HG03565 (cell line): ENCODE data around the gene ACR.

Source experiments
- ATAC-seq: cut with Tn5 transposase; IDR thresholded peaks from one replicate; pipeline ENCODE4 v1.9.1; 2021; ENCODE audit warnings: mild to moderate bottlenecking, moderate library complexity; ENCODE audit not compliant: unreplicated experiment

Gene ACR

DNA sequence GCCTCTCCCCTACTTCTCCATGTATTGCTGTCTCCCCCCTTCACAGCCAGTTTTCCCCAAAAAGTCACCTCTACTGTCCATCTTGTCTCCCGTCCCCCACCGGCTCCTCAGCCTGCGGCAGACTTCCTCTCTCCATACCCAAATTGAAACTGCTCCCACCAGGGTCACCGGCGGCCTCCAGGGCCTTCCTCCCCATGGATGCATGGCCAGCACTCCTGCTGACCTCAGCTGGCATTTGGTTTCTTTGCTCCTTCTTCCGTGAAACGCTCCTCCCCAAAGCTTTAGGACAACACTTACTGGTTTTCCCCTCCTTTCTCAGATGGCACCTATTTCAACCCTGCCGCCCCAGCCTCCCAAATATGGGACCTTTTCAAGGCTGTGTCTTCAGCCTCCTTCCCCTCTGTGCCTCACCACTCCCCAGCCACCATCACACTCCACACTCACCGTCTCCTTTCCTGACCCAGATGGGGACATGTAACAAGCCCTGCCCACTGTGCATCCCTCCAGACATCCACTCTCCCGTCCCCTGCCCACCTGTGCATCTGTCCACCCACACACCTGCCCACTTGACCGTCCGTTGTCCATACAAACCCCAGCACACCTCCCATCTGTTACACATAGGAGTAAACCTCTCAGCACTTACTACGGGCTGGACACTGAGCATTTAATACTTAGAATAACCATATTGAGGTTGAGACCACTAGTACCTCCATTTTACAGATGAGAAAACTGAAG lies 21.5 kb upstream of the ACR start:
- ATAC-seq, result no peak

GRCh38 chr22:50717709-50718351 lies 20.2 kb upstream of the ACR start:
- no peak for ATAC-seq

DNA sequence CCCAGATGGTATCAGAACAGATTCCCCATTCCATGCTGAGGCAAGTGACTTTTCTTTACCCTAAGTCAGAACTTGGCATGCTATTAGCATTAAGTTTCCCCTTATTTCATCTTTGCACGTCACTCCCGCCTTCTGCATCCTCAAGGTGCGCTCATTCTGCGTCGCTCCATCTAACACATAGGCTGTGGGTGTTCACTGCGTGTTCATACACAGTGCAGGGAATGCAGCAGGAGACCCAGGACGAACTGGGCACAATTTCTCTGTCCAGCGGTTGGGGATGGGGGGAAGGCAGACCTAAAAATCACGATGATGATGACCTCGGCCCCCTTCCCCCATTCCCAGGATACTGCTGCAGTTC lies 19.7 kb upstream of the ACR start:
- no peak for ATAC-seq

DNA sequence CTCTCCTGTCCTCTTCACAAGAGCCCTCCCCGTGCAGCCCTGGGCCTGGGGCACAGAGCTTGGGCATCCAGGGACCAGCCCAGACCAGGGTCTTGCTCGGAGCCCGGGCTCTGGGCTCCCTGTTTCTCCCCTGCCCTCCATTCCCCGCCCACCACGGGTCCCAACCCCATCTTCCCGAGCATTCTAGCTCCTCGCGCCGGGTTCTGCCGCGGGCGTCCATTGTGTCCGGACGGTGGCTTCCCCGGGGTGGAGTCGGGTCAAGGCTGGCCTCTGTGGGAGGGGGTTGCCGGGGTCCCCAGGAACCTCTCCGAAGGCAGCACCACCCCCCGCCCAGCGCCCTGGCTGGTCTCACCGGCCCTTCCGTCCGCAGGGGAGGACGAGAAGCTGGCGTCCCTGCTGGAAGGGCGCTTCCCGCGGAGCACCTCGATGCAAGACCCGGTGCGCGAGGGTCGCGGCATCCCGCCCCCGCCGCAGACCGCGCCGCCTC lies 18.1 kb upstream of the ACR start:
- no peak for ATAC-seq

DNA sequence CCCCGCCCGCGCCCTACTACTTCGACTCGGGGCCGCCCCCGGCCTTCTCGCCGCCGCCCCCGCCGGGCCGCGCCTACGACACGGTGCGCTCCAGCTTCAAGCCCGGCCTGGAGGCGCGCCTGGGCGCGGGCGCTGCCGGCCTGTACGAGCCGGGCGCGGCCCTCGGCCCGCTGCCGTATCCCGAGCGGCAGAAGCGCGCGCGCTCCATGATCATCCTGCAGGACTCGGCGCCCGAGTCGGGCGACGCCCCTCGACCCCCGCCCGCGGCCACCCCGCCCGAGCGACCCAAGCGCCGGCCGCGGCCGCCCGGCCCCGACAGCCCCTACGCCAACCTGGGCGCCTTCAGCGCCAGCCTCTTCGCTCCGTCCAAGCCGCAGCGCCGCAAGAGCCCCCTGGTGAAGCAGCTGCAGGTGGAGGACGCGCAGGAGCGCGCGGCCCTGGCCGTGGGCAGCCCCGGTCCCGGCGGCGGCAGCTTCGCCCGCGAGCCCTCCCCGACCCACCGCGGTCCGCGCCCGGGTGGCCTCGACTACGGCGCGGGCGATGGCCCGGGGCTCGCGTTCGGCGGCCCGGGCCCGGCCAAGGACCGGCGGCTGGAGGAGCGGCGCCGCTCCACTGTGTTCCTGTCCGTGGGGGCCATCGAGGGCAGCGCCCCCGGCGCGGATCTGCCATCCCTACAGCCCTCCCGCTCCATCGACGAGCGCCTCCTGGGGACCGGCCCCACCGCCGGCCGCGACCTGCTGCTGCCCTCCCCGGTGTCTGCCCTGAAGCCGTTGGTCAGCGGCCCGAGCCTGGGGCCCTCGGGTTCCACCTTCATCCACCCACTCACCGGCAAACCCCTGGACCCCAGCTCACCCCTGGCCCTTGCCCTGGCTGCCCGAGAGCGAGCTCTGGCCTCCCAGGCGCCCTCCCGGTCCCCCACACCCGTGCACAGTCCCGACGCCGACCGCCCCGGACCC lies 17.4 kb upstream of the ACR start:
- no peak for ATAC-seq

DNA sequence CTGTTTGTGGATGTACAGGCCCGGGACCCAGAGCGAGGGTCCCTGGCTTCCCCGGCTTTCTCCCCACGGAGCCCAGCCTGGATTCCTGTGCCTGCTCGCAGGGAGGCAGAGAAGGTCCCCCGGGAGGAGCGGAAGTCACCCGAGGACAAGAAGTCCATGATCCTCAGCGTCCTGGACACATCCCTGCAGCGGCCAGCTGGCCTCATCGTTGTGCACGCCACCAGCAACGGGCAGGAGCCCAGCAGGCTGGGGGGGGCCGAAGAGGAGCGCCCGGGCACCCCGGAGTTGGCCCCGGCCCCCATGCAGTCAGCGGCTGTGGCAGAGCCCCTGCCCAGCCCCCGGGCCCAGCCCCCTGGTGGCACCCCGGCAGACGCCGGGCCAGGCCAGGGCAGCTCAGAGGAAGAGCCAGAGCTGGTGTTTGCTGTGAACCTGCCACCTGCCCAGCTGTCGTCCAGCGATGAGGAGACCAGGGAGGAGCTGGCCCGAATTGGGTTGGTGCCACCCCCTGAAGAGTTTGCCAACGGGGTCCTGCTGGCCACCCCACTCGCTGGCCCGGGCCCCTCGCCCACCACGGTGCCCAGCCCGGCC lies 16.7 kb upstream of the ACR start:
- no peak for ATAC-seq

- ATAC-seq, result no peak
These were observed 15.8 kb upstream of the ACR start for GRCh38 chr22:50722048-50722701.

DNA sequence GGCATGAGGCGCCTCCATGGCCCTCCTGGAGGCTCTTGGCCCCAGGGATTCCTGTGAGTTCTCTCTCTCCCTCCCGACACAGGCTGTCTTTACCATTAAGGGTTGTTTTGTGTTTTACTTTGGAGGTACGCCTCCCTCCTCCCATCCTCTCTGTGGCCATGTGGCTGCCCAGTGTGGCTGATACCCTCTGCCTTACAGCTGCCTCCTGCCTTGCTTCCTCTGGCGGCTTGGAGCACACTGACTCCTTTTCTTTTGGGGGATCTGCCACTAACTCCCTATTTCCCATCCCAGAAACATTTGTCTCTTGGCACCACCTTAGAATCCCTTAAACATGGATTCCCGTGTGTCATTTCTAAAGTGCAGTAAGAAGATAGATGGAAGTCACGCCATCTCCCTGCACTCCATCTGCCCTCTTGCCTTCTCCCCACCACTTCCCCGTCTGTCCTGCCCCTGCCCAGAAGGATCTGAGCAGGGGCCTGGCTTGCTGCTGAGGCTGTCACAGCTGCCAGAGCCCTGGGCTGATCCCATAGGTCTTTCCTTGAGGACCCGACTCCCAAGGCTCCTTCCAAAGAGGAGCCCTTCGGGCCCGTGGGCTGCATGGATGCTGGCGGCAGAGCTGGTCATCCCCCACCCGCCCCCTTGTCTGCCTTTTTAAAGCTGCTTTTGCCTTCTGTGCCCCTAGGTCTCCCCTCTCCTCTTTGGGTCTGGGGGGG lies 15.1 kb upstream of the ACR start:
- ATAC-seq, result no peak

DNA sequence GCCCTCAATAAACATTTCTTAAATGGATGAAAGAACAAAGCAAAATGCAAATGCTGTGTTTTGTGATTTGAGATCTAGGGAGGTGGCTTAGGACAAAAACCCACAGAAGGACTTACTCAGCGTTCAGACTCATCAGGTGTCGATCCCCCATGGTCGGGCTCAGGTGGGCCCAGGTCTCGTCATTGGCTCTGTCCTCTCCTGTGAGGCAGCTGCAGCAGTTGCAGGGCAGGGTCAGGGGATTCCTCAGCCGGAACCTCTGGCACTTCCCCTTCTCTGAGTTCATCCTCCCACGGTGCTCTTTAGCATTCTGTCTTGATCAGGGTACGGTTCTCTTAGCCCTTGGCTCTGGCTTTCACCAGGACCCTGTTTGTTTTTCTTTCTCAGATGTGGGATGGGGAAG lies 14.0 kb upstream of the ACR start:
- no peak for ATAC-seq

GRCh38 chr22:50724616-50725015 lies 13.4 kb upstream of the ACR start:
- no peak for ATAC-seq

DNA sequence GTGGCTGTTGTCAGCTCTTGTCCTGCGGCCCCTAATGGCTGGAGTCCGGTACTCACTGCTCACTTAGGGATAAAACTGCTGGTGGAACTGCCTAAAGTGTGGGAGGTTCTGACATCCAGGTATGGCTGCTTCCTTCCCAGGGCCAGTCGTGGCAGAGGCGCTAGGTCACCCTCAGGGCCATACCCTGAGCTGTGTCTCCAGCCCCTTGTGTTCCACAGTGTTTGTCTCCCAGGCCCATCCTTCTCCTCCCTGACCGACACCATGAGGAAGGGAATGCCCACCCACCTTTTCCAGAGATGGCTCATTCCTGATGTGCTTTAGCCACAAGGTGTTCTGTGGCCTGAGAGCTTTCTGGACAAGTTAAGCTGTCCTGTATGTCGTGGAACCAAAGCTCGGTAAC lies 12.4 kb upstream of the ACR start:
- ATAC-seq, result no peak

DNA sequence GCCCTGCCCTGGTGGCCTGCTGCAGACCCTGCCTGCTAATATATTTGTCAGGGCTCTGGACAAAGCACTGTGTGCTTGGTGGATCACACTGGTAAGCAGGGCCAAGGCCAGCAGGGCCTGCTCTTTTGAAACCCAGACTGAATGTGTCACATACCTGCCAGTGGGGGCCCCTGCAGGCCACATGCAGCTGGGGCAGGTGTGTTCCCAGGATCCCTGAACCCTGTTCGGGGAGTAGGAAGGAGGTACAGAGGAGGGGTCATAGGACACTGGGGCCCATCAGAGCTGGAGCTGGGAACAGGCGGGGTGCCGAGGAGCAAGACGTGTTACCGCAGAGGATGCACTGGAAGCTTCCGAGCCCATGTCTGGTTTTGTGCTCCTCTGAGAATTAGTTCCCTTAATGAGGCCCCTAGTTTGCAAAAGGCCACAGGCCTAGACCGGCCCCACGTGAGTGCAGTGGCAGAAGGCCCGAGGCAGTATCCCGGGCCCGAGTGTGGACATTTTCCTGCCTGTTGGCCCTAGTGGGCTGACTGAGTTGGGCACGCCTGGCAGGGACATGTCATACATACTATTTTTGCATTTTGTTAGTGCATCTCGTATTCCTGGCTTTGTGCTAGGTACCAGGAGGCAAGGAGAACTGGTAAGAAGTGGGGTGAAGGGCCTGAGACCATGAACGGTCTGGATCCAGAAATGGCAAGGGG lies 11.2 kb upstream of the ACR start:
- no peak for ATAC-seq

DNA sequence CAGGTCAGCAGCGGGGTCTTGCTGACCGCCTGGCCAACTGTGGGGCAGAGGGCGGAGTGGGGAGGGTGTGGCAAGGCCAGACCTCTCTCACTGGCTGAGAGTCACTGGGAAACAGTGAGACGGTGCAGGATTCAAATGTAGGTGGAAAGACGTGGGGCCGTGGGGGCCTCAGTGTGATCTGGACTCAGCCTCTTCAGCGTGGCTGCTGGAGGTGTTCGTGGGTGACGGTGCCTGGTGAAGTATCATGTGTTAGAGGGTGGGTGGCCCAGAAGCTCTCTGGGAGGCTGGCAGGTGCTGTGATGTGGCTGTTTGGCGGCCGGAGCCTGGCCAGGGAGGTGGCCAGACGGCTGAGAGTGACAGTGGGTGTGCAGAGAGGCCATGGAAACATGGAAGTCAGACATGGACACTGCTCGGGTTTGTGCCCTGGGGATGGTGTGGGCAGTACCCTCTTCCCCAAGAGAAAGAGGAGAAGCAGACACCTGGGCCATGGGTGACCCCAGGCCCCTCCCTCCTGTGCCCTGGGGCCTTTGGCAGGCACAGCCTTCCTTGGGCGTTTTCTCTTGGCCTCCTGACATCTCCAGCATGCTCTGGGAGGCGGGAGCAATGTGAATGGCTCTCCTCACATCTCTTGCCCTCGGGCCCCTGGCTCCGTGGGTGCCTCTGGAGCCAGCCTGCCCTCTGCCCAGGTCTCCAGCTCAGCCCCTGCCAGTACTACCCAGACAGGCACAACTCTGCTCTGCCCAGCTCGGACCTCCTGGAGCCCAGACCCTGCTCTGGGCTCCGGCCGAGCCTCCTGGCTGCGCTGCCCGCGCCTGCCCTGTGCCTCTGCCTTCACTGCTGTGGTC lies 10.1 kb upstream of the ACR start:
- ATAC-seq, result no peak

- ATAC-seq, result no peak
These were observed 9.5 kb upstream of the ACR start for GRCh38 chr22:50728523-50728931.

GRCh38 chr22:50729391-50730012 lies 8.5 kb upstream of the ACR start:
- ATAC-seq, result no peak

GRCh38 chr22:50730013-50730891 lies 7.8 kb upstream of the ACR start:
- no peak for ATAC-seq
